ENCODE data around the gene FAM217B.
A peak's percentile ranks its signal among the peaks of the same experiment; 100 is the strongest.

FAM217B gene

DNA sequence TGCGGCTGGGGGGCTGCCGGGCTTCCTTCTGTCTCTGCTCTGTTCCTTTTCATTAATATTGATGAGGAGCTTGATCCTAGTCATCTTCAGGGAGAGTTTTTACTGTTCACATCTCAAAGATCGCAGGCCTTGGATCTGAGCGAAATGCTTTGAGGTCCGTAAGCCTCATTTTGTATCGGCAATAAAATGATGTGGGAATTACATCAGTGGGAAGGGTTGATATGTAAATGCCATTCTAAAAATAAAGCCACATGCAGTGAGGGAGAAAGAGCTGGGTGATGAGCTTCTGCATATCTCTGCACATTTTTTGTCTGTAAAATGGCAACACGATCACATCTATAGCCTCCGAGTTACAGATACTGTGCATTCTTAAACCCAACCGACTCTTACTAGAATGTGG, 42.9 kb downstream of the FAM217B start:
- DNase-seq = no peak

DNA sequence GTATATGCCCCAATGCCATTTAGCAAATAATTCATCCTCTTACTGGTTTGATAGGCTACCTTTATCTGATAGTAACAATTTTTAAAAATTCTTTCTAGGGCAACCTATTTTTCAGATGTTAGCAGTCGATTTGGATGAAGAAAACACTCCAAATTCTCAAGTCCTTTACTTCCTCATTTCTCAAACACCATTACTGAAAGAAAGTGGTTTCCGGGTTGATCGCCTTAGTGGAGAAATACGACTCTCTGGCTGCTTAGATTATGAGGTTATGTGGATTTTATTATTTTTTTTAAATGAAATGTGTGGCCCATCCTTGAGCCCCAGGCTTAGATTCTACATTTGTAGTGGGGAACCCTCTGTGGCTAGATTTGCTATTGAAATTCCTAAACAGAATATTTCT, 44.4 kb downstream of the FAM217B start:
- no peak for DNase-seq

DNA sequence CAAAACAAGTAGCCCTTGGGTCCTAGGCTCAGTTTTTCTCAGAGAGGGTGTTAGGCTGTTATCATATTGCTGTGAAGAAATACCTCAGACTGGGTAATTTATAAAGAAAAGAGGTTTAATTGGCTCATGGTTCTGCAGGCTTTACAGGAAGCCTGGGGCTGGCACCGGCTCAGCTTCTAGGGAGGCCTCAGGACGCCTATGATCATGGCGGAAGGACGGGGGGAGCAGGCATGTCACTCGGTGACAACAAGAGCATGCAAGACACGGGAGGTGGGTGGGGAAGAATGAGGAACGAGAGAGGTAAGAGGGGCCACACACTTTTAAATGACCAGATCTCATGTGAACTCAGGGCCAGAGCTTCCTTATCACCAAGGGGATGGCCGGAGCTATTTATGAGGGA, 45.0 kb downstream of the FAM217B start:
- DNase-seq = no peak

DNA sequence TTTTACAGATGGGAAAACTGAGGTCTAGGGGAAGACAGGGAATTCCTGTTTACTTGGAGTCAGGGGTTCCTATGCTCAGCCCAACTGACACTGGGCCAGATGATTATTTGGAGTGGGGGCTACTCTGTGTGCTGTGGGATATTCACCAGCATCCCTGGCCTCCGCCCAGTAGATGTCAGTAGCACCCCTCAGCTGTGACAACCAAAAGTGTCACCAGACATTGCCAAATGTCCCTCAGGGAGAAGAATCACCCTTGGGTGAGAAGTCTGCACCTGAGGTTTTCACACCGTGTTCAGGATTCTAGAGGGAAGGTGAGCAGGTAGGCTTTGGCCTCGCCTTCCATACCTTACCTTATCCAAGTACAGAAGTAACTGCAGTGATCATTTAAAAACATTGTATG, 45.7 kb downstream of the FAM217B start:
- peak; percentile 10 to 67 for DNase-seq

DNA sequence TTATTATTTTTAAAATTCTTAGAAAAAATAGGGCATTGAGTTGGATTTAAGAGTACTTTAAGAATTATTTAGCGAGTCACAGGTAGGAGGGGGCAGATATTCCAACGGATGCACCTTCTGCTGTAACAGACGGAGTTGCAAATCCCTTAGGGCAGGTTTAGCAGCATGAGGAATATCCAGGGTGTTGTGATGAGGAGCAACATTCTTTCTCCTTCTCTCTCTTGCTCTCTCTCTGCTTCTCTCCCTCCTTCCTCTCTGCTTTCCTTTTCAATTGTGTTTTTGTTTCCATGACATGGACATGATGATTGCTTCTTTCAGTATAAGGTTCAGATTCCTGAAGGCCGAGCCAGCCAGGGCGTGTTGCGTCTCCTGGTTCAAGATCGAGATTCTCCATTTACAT, 46.9 kb downstream of the FAM217B start:
- DNase-seq = peak; percentile 47 to 71

DNA sequence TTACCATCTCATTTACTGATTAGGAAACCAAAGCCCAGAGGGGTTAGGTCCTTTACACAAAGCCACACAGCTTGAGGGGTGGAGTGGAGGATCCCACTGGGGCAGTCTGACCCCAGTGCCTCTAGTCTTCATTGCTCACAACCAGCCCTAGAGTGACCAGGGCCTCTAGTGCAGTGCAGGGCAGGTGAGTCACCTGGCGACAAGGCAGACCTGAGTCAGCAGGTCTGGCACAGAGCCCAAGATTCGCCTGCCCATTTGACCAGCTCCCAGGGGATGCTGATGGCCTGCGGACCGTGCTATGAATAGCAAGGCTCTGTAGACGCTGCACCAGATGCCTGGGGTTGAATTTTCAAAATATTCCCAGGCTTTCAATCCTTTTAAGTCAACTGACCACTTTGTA, 48.0 kb downstream of the FAM217B start:
- DNase-seq = no peak

DNA sequence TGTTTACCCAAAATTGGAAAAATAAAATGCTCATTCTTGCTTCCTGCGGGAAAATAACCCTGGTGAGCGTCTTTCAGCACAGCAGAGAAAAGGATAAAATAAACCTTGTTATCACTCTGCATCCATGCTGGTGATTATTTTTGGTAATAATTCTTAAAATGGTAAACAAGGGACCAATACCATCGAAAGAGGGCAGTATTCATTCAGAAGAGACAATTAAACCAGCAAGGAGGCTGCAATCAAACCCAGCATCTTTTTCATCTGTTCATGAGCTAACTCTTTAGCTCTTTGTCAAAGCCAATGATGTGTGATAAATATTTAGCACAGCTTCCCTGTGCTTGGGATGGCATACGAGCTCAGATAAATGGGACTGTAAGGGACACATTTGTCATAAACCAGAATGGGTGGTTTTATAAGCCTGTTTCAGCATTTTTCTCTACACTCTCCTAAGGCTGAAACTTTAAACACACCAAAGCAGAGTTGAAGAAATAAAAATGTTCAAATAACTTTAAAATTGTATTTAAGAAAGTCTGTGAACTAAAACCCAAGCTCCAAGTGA, 52.4 kb downstream of the FAM217B start:
- DNase-seq = no peak

DNA sequence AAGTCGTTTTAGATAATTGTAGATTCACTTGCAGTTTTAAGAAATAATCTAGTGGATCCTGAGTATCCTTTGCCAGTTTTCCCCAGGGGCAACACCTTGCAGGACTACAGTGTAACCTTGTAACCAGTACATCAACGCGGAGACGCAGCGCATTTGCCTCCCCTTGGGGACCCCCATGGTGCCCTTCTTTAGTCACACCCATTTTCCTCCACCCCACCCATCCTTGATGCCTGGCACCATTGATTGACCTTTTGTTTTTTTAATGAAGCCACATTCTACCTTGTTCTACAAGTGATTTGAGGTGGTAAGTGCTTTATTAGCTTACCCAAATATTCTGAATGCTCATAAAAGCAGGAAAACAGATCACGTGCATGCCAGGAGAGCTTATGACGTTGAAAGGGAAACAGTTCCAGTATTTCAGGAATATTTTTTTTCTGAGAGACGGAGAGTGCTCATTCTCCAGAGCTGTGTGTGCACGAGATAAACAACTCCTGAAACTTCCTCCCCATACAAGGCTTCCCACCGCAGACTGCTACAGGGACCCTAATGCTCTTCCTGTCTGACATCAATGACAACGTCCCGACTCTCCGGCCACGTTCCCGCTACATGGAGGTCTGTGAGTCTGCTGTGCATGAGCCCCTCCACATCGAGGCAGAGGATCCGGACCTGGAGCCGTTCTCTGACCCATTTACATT, 53.7 kb downstream of the FAM217B start:
- no peak for DNase-seq

DNA sequence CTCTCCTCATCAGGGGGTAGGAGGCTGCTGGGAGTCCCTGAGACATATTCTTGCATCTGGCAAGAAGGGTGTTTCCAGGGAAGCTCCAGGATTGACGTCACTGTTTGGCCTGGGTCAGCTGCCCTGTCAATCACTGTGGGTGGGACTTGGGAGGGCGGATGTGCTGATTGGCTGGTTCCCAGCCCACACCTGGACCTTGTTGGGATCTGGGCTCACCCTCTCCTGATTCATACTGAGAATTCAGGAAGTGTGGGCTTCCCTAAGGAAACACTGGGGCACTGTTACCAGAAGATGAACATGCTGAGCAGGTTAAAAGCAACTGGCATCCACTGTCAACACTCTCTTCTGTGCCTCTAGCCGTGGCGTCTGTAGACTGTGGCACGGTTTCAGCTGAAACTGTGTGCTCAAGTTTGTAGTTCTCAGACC, 54.5 kb downstream of the FAM217B start:
- DNase-seq = no peak

DNA sequence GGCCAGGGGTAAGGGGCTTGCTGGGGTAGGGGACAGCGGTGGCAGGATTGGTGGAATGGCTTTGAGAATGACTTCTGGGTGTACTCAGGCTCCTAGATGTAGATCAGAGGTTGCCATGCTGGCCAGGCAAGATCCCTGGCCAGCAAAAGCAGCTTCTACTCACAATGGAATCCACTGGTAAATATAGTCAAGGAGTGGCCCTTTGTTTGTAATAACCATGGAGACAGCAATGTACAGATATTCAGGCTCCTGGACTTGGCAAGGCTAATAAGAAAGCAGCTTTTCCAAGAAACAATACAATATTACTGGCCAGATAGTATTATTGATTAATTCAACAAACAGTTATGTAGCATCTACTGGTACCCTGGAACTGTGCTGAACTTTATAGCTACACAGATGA, 55.9 kb downstream of the FAM217B start:
- DNase-seq = no peak

DNA sequence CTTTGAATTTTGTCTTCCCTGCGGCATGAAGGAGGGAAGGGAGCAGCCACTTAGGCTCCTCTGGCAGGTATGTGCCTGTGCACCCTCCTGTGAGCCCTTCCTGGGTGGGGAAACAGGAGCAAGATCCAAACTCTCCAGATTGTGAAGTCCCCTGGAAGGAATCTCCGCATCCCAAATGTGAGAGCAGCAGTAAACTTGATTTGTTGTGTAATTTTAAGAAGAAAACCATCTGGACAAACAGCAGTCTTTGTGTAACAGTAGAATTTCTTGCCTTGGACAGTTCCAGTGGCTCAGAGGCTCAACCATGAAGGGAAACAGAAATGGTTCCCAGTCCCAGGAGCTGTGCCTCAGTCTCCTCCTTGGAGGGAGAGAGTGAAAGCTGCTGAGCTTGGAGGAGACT, 57.7 kb downstream of the FAM217B start:
- no peak for DNase-seq

Data from NCI-H524 (cell line).